Ecto neural progenitor cell (in vitro differentiated cells): ENCODE results near the gene EDC3.
"Not testable (repeated sequence)": the region's sequence is repeated elsewhere in the genome, so short reads cannot be mapped to it uniquely, and the experiment has no call there.

ENCODE experiments used
- DNase-seq: peaks from one replicate; pipeline ENCODE4 v3.0.0-alpha.2; 2018; ENCODE audit warnings: low spot score

The EDC3 gene

GRCh38 chr15:74710319-74711094, 14.7 kb upstream of the EDC3 start:
- DNase-seq, result no peak

DNA sequence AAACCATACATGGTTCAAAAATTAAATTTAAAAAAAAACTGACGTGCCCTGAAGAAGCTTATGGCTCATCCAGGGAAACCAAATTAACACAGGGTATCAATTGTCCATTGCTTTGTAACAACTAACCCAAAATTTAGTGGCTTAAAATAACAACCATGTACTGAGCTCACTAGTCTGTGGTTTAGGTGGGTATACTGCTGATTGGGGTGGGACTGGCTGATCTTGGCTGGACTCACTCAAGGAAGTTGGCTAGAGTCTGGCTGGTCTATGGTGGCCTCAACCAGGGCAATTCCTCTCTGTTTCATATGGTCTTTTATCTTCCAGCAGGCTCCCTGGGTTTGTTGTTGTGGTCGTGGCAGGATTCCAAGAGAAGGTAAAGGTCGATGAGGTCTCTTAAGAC, 14.1 kb upstream of the EDC3 start:
- no peak for DNase-seq

GRCh38 chr15:74709011-74709410, 13.2 kb upstream of the EDC3 start:
- no peak for DNase-seq

- no peak for DNase-seq
These were observed 984 bp upstream of the EDC3 start for GRCh38 chr15:74696808-74697207.

GRCh38 chr15:74696398-74696729, 540 bp upstream of the EDC3 start:
- DNase-seq, result no peak

DNA sequence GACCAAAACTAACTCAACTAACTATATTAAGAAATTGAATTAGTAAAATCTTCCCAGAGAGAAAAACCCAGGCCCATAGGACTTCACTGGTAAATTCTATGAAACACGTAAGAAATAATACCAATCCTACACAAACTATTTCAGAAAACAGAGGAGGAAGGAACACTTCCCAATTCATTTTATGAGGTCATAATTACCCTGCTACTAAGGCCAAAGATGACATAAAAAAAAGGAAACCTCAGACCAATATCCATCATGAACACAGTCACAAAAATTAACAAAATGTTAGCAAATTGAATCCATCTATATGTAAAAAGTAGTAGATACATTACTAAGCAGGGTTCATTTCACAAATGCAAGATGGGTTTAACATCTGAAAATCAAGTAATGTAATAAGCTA, 3.5 kb downstream of the EDC3 start:
- DNase-seq, result no peak

GRCh38 chr15:74683758-74684157, 12.1 kb downstream of the EDC3 start:
- DNase-seq, result no peak

DNA sequence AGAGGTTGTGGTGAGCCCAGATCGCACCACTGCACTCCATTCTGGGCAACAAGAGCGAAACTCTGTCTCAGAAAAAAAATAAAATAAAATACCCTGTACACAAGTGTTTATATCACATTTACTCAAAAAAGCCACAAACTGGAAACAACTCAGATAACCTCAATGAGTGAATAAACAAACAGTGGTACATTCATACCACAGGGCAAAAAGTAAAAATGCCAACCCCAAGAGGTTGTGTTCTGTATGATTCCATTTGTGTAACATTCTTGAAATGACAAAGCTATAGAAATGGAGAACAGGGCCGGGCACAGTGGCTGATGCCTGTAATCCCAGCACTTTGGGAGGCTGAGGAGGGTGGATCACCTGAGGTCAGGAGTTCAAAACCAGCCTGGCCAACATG, 12.9 kb downstream of the EDC3 start:
- DNase-seq, result no peak

DNA sequence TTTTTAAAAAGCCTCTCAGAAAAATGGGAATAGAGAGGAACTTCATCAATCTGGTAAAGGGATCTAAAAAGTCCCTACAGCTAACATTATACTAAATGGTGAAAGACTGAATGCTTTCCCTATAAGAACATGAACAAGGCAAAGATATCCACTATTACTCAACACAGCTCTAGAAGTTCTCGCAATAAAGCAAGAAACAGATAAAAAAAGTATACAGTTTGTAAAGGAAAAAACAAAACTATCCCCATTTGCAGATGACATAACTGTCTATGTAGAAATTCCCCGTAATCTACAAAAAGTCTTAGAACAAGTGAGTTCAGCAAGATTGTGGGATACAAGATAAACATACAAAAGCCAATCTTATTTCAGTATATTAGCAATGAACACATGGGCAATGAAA, 15.4 kb downstream of the EDC3 start:
- DNase-seq, result no peak

- DNase-seq, result no peak
These were observed 19.0 kb downstream of the EDC3 start for GRCh38 chr15:74676801-74677200.

DNA sequence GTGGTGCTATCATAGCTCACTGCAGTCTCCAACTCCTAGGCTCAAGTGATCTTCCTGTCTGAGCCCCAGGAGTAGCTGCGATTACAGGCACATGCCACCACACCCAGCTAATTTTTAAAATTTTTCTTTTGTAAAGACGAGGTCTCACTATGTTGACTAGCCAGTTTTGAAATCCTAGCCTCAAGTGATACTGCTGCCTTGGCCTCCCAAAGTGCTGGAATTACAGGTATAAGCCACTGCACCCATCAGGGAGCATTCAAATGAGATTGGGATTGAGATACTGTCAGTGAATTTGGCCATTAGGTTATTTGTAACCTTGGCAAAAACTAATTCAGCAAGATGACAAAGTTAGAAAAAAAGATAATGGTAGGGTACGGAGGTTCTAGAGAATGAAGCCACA, 21.7 kb downstream of the EDC3 start:
- DNase-seq, result no peak

- DNase-seq, result no peak
These were observed 26.2 kb downstream of the EDC3 start for GRCh38 chr15:74669627-74670026.

GRCh38 chr15:74667975-74668374, 27.8 kb downstream of the EDC3 start:
- DNase-seq, result no peak

DNA sequence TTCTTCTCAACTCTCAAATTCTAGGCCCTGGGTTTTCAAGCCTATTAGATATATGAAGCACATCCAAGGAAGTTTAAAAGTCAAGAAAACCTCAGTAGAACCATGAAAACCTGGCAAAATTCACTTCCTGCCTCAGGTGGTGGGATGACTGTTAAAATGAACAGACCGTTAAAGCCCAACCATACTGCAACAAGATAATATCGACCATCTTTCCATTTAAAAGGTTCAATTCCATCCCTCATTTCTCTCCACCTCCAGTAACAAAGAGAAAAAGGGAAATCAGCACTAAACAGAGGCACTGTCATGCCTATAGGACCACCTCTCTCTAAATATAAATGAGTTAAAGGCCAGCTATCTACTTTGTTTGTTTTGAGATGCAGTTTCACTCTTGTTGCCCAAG, 31.2 kb downstream of the EDC3 start:
- DNase-seq, result no peak

DNA sequence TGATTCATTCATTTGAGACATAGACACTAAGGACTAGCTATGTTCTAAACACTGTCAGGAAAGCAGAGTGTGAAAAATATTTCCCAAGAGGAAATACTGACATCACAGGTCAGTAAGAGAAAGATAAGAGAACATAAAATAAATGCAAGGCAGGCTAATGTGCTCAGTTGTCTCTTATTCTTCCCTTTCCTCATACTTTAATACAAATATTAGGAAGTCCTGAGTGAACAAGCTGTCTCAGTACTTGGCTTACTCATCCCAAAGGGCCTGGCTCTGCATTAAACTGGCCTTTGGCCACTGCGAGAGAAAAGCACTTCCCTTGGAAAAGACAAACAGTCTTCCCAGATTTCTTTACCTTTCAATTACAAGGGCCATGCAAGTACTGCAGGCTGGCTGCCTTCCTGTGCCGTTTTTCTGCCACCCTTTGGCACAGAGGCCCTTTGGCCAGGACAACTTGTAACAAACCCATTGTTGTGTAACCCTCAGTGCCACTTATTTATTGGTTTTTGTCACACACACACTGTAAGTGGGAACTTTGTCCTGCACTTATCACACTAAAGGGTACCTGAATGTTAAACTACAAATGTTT, 31.7 kb downstream of the EDC3 start:
- DNase-seq, result no peak

- no peak for DNase-seq
These were observed 32.4 kb downstream of the EDC3 start for GRCh38 chr15:74663303-74664027.

DNA sequence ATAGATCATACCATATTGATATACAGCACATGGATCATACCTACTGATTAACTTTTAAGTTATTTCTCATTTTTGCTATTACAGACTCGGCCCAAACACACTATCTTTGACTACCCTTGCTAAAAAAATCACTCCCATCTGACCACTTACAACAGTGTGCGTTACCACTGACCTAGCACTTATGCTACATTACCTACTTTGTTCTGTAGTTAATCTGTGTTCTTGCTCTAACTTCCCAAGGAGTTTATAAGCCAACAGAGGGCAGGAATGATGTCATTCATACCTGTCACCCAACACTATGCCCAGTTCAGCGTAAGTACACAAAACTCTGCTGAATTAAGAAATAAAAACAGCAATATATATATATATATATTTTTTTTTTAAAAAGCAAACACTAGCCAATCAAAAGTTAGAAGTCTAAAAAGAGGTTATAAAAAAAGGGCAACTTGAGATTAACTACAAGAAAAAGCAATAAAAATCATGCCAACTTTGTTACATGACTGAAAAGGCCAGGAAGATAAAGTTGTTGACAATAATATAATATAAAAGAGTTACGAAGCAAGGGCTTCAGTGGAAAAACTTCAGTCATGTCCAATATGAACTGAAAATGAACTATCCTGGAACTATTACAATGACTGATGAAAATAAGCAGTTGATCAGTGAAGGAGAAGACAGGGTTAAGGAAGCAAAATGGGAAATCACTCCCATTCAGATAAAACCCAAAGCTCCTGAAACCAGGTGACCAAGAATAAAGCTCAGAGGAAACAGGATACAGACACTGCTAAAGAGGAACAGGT, 33.6 kb downstream of the EDC3 start:
- no peak for DNase-seq

DNA sequence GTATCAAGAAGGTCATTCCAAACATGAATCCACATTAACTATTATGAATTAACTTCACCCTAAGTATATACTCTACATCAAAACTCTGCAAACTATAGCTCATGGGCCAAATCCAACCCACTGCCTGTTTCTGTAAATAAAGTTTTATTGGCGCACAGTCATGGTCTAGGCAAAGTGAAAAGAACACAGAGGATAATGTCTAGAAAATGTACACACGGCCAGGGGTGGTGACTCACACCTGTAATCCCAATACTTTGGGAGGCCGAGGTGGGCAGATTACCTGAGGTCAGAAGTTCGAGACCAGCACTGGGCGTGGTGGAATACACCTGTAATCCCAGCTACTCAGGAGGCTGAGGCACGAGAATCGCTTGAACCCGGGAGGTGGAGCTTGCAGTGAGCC, 34.5 kb downstream of the EDC3 start:
- not testable (repeated sequence) for DNase-seq

DNA sequence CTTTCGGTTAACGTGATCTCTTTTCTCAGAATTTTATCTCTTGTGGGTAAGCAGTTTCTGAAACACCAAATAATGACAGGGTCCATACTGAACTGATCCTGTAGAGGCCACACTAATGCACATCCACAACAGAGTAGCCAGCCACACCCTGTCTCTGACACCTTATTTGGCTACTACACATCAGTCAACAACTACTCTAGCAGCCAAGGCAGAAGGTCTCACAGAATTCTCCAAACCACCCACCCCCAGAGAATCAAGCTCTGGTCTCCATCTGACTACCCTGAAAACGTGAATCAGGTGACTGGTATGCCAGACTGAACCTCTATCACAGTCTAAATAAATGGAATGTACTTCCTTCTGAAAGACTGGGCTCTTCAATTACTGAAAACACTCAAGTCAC, 38.0 kb downstream of the EDC3 start:
- DNase-seq, result no peak

GRCh38 chr15:74656935-74657535, 38.8 kb downstream of the EDC3 start:
- no peak for DNase-seq

GRCh38 chr15:74655424-74655823, 40.4 kb downstream of the EDC3 start:
- DNase-seq, result no peak

DNA sequence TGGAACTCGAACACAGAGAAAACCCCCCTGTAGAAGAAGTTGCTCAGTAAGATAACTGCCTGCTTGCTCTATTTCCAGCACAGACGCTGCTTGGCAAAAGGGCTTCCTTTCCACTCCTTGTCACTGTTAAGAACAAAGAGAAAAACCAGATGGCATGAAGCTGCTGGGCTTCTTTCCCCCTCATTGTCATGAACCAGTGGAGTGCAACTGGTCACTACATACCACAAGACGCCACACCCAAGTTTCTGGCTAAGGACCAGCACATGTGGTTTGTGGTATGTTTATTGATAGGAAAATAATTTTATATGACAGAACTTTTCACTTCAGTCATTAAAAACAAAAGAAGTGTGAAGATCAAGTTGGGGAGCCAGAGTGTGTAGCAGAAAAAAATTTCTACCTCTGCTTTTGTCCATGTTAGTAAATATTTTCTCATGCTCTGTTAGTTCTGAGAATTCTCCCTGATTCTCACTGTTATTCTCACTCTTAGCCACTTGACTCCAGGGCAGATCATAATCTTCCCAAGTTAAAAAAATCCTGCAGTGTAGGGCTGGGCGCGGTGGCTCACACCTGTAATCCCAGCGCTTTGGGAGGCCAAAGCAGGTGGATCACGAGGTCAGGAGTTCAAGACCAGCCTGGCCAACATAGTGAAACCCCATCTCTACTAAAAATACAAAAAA, 42.3 kb downstream of the EDC3 start:
- no peak for DNase-seq
